GM19397 (cell line): Measurements from ENCODE around the gene TRIM39.
"Not testable (repeated sequence)": the region's sequence is repeated elsewhere in the genome, so short reads cannot be mapped to it uniquely, and the experiment has no call there.

Experiments used
- ATAC-seq: cut with Tn5 transposase; IDR thresholded peaks from one replicate; pipeline ENCODE4 v1.9.1; 2021; ENCODE audit warnings: mild to moderate bottlenecking, moderate library complexity; ENCODE audit not compliant: unreplicated experiment

TRIM39 gene

GRCh38 chr6:30326526-30327231, at the start of gene TRIM39:
TSS of gene TRIM39 (plus strand) at chr6:30326927. CDS start at chr6:30329318, 2,391 bp downstream.
- ATAC-seq, result peak; percentile 82

GRCh38 chr6:30280988-30281387, 45.7 kb upstream of the TRIM39 start:
- ATAC-seq, result not testable (repeated sequence)

- ATAC-seq, result no peak
Observed at GRCh38 chr6:30282522-30282921, 44.2 kb upstream of the TRIM39 start.

GRCh38 chr6:30283761-30284160, 43.0 kb upstream of the TRIM39 start:
- ATAC-seq, result no peak

- no peak for ATAC-seq
Observed at GRCh38 chr6:30287139-30287538, 39.6 kb upstream of the TRIM39 start.

GRCh38 chr6:30295837-30296236, 30.9 kb upstream of the TRIM39 start:
- no peak for ATAC-seq

- ATAC-seq, result no peak
Observed at GRCh38 chr6:30304002-30304401, 22.7 kb upstream of the TRIM39 start.

- ATAC-seq, result no peak
Observed at GRCh38 chr6:30311101-30311500, 15.6 kb upstream of the TRIM39 start.

GRCh38 chr6:30311671-30312070, 15.1 kb upstream of the TRIM39 start:
- ATAC-seq, result no peak

- no peak for ATAC-seq
Observed at GRCh38 chr6:30312266-30312665, 14.5 kb upstream of the TRIM39 start.

- ATAC-seq, result no peak
Observed at GRCh38 chr6:30312676-30313321, 13.9 kb upstream of the TRIM39 start.

- no peak for ATAC-seq
Observed at GRCh38 chr6:30315156-30315555, 11.6 kb upstream of the TRIM39 start.

- no peak for ATAC-seq
Observed at GRCh38 chr6:30317913-30318589, 8.7 kb upstream of the TRIM39 start.

- ATAC-seq, result no peak
Observed at GRCh38 chr6:30319146-30319835, 7.4 kb upstream of the TRIM39 start.

- no peak for ATAC-seq
Observed at GRCh38 chr6:30321692-30322388, 4.9 kb upstream of the TRIM39 start.

GRCh38 chr6:30322527-30323501, 3.9 kb upstream of the TRIM39 start:
- ATAC-seq, result no peak

GRCh38 chr6:30323806-30324205, 2.9 kb upstream of the TRIM39 start:
- ATAC-seq, result no peak

GRCh38 chr6:30325150-30325872, 1.4 kb upstream of the TRIM39 start:
- ATAC-seq, result no peak
